K562 (cell line): Measurements from ENCODE around the gene ZNF140. TPM values are rescaled to one million over a fixed set of nuclear protein-coding genes. Genes with fewer than 3 reads are reported as not detected.

ENCODE experiments used
- ATAC-seq: fragments of 200-7000 bp; cut with Tn5 transposase; 3 replicates; pipeline ENCODE4 v1.9.1; 2020; ENCODE audit warnings: moderate library complexity
- BruUV-seq: library from RNA; stranded (reverse); fragments of 400-500 nt; replicated peaks from 2 replicates; lab custom pipeline; 2021; lab: Mats Ljungman, UMichigan
- CTCF ChIA-PET: fragments of 300-600 bp; formaldehyde crosslinking; extraction: SDS; loops from one replicate; lab custom pipeline; 2021; ENCODE audit warnings: low intra/inter-chr PET ratio; lab: Yijun Ruan, JAX
- POLR2A ChIA-PET: fragments of 300-600, 350-650 bp; sonication (Branson Sonifier 250); formaldehyde crosslinking; extraction: SDS; loops from one replicate; lab custom pipeline; 2021; ENCODE audit warnings: antibody characterized with exemption, inconsistent platforms; lab: Yijun Ruan, JAX
- DNase-seq, 4 experiments: peaks; one replicate each; pipeline versions ENCODE4 v3.0.0 to v3.0.0-alpha.2; 2011 to 2018; ENCODE audit warnings: low spot score in 3 of 4, mixed read lengths in 3 of 4; ENCODE audit errors: extremely low read depth in 1 of 4
- FAIRE-seq: peaks from 2 replicates; lab custom pipeline; 2011; peaks lifted over from hg19 to GRCh38; lab: Jason Lieb, UNC
- H2AFZ ChIP-seq: 2 replicates; pipeline ENCODE4 v1.6.0; 2011; ENCODE audit warnings: low read depth, low read length, control low read depth, inconsistent platforms
- H3K27ac ChIP-seq: fragments of 200-600 bp; 3 replicates; pipeline ENCODE4 v1.8.0; 2011; ENCODE audit warnings: low read depth, mild to moderate bottlenecking, control low read depth, inconsistent platforms, low read length, moderate library complexity, mixed read lengths; ENCODE audit errors: extremely low read depth
- H3K27me3 ChIP-seq, 2 experiments: fragments of 300-600 bp in 1 of 2; 2 replicates in 1 of 2; 3 replicates in 1 of 2; pipeline versions ENCODE4 v1.6.0 to v1.8.0; 2011; ENCODE audit warnings: inconsistent platforms in 2 of 2, low read length in 2 of 2, mild to moderate bottlenecking in 1 of 2, mixed read lengths in 1 of 2, moderate library complexity in 1 of 2; ENCODE audit not compliant: control insufficient read depth in 2 of 2, insufficient read depth in 2 of 2
- H3K36me3 ChIP-seq: fragments of 300-600 bp; 3 replicates; pipeline ENCODE4 v1.8.0; 2011; ENCODE audit warnings: mild to moderate bottlenecking, low read length, inconsistent platforms; ENCODE audit not compliant: control insufficient read depth, insufficient read depth
- H3K4me1 ChIP-seq, 2 experiments: fragments of 200-600 bp in 1 of 2; replicated peaks in 1 of 2; 2 replicates in 1 of 2; 3 replicates in 1 of 2; pipeline versions ENCODE4 v1.5.1 to v1.8.0; 2011; ENCODE audit warnings: inconsistent platforms in 2 of 2, low read length in 2 of 2, mild to moderate bottlenecking in 1 of 2, mixed read lengths in 1 of 2, moderate library complexity in 1 of 2; ENCODE audit not compliant: control insufficient read depth in 2 of 2, insufficient read depth in 2 of 2
- H3K4me2 ChIP-seq: 2 replicates; pipeline ENCODE4 v1.6.1; 2011; ENCODE audit warnings: low read length, control low read depth, inconsistent platforms, mixed read lengths; ENCODE audit not compliant: insufficient read depth
- H3K4me3 ChIP-seq: fragments of 200-600 bp; sonication (generic), shearing (Covaris generic); 2 replicates; pipeline ENCODE4 v1.5.1; 2016; ENCODE audit warnings: control low read depth, inconsistent platforms
- H3K79me2 ChIP-seq: fragments of 200-600 bp; 3 replicates; pipeline ENCODE4 v1.8.0; 2011; ENCODE audit warnings: low read length, inconsistent platforms; ENCODE audit not compliant: control insufficient read depth, insufficient read depth
- H3K9ac ChIP-seq, 2 experiments: 2 replicates each; pipeline versions ENCODE4 v1.6.0 to v1.6.1; 2011; ENCODE audit warnings: low read depth in 2 of 2, low read length in 2 of 2, control low read depth in 1 of 2, inconsistent platforms in 1 of 2, mild to moderate bottlenecking in 1 of 2, mixed read lengths in 1 of 2; ENCODE audit not compliant: insufficient read depth in 1 of 2
- H3K9me1 ChIP-seq: one replicate; pipeline ENCODE4 v1.6.0; 2011; ENCODE audit warnings: inconsistent platforms, mild to moderate bottlenecking, low read length, moderate library complexity; ENCODE audit not compliant: control insufficient read depth, insufficient read depth
- H3K9me3 ChIP-seq: replicated peaks from 2 replicates; pipeline ENCODE4 v1.5.1; 2011; ENCODE audit warnings: low read depth, low read length, inconsistent platforms; ENCODE audit not compliant: control insufficient read depth, insufficient read depth
- H4K20me1 ChIP-seq: replicated peaks from 2 replicates; pipeline ENCODE4 v1.6.1; 2011; ENCODE audit warnings: low read length, inconsistent platforms, mixed read lengths; ENCODE audit not compliant: control insufficient read depth, insufficient read depth
- BRD9 ChIP-seq: fragments of 450-650 bp; IDR thresholded peaks from 2 replicates; pipeline ENCODE4 v1.6.1; 2018; ENCODE audit warnings: low read depth; ENCODE audit not compliant: partially characterized antibody
- CAMTA2 ChIP-seq: fragments of 250-450 bp; sonication (Bioruptor Pico); conservative IDR thresholded peaks from 2 replicates; pipeline ENCODE4 v1.5.1; 2022
- L3MBTL2 ChIP-seq: fragments of 450-650 bp; IDR thresholded peaks from 2 replicates; pipeline ENCODE4 v1.6.1; 2016; ENCODE audit warnings: mild to moderate bottlenecking, moderate library complexity
- MYBL2 ChIP-seq, 2 experiments: fragments of 450-650 bp in 1 of 2; sonication (generic) in 1 of 2; formaldehyde crosslinking in 1 of 2; IDR thresholded peaks; 2 replicates each; pipeline versions ENCODE4 v1.6.1 to v1.8.1; 2017 to 2022; ENCODE audit warnings: borderline replicate concordance in 1 of 2, inconsistent platforms in 1 of 2, low read depth in 1 of 2, mild to moderate bottlenecking in 1 of 2, missing genetic modification reagents in 1 of 2, moderate library complexity in 1 of 2
- NBN ChIP-seq: fragments of 450-650 bp; IDR thresholded peaks from 2 replicates; pipeline ENCODE4 v1.6.1; 2016; ENCODE audit warnings: low read depth, mild to moderate bottlenecking
- ZNF212 ChIP-seq: fragments of 450-650 bp; formaldehyde crosslinking; IDR thresholded peaks from 2 replicates; pipeline ENCODE4 v1.4.0; 2020; ENCODE audit warnings: mild to moderate bottlenecking
- ZNF354B ChIP-seq: fragments of 250-450 bp; sonication (Bioruptor Pico); IDR thresholded peaks from 2 replicates; pipeline ENCODE4 v1.4.0; 2020
- ZNF699 ChIP-seq: fragments of 250-450 bp; sonication (Bioruptor Pico); IDR thresholded peaks from 2 replicates; pipeline ENCODE4 v1.8.0; 2021; ENCODE audit warnings: mild to moderate bottlenecking, moderate library complexity; ENCODE audit not compliant: insufficient replicate concordance
- ZNF830 ChIP-seq: fragments of 250-450 bp; sonication (Bioruptor Pico); IDR thresholded peaks from 2 replicates; pipeline ENCODE4 v1.5.0; 2021; ENCODE audit warnings: mild to moderate bottlenecking
- WGBS: fragments of 100-300 bp; shearing (Covaris generic); methylation state at CpG from one replicate; pipeline ENCODE4 v1.1.6; 2016; ENCODE audit warnings: low coverage, mixed read lengths; ENCODE audit not compliant: insufficient coverage; ENCODE audit errors: missing lambda C conversion rate; 5-methylcytosine and 5-hydroxymethylcytosine counted together
- in situ Hi-C: fragments of 300-500 bp; cut with MboI; formaldehyde crosslinking; loops from 4 replicates; pipeline ENCODE4 v1.15.0; 2018; ENCODE audit warnings: inconsistent platforms, mixed read lengths
- intact Hi-C: fragments of 100-400 bp; cut with micrococcal nuclease; formaldehyde crosslinking; loops from 2 replicates; pipeline ENCODE4 v1.14.2; 2022
- polyA plus RNA-seq, 8 experiments: library from polyadenylated mRNA; depleted of rRNA in 4 of 8; stranded (reverse) in 5 of 8; unstranded in 3 of 8; fragments of >200 nt; fragmentation: Nextera tagmentation in 2 of 8; fragmentation: Illumina TruSeq in 1 of 8; extraction: Ambion mirVana in 2 of 8; extraction: Trizol in 1 of 8; gene quantifications; 2 replicates each; pipeline versions ENCODE4 v1.2.1 to v1.2.3, GENCODE V29; 2011 to 2014; ENCODE audit warnings: inconsistent platforms in 1 of 8, missing spikeins in 1 of 8
- total RNA-seq, 7 experiments: library from RNA; depleted of rRNA in 6 of 7; stranded (reverse); fragments of >200 nt in 6 of 7; fragmentation: Illumina TruSeq in 2 of 7; extraction: Trizol in 2 of 7; gene quantifications; 2 replicates each; pipeline versions ENCODE4 v1.2.1 to v1.2.3, GENCODE V29; 2011 to 2021; ENCODE audit warnings: low replicate concordance in 1 of 7
- TF ChIP-seq, protein P1 (sequence below): fragments of 450-650 bp; IDR thresholded peaks from 2 replicates; pipeline ENCODE4 v1.6.1; 2016; ENCODE audit warnings: mild to moderate bottlenecking, moderate library complexity

Gene ZNF140
- total and polyA plus RNA-seq, 9 of the 15 experiments (the other 6 are each of a cell fraction or from before 2014, with no cell fraction given): 1.6 to 10.9 (median 5.3) TPM

- TSS peak; percentile 82 for BruUV-seq
- Histone ChIP-seq H3K4me2 (peak overlapping the region; percentile 99), H3K4me3 (peak overlapping the region; percentile 85), H3K9me1 (no peaks in the 10 kb centered on the region), H3K27ac (peak overlapping the region; percentile 95), H3K36me3 (peaks cover 15% of the 10 kb centered on the region), H3K9ac (peak overlapping the region; percentile 92 to 98), H3K27me3 (no peaks in the 10 kb centered on the region), H3K4me1 (no peaks in the 10 kb centered on the region; a peak in 1 of 5 replicates), H3K79me2 (0 out of 3 replicates have a peak, but pooled peaks cover 4% of the 10 kb centered on the region), H3K9me3 (peaks cover 7% of the 10 kb centered on the region; the same call in 1 of the 2 replicates), H4K20me1 (no peaks in the 10 kb centered on the region), H2AFZ (peak overlapping the region; percentile 97)
- in situ Hi-C loops (no loop called here), intact Hi-C loops (loop anchor here (1.0 kb wide), 1 partner anchor 50 kb away; the partner anchor contains the start of gene ZNF140)
- DNase-seq (peak in 1 of 4 experiments; percentile 14), FAIRE-seq (no peak), ATAC-seq (peak; percentile 7)
- WGBS: 1% methylated on average over 17 of the region's 17 CpGs
- POLR2A ChIA-PET: interaction anchor here (0.8 to 2.4 kb wide), 6 partner anchors 11 to 144 kb away, joined by 3 to 7 read pairs (median 4); partner anchors contain the start of gene ZNF26
- CTCF ChIA-PET: no interaction called here
- no peak for TF ChIP-seq CAMTA2
- peak; percentile 42; the same call in 1 of the 2 replicates for TF ChIP-seq MYBL2 (IDR thresholded peaks at IDR 0.05; ENCODE audit: low read depth)
- no peak for TF ChIP-seq MYBL2 (CRISPR knock-in tag; IDR thresholded peaks at IDR 0.05; ENCODE audit: borderline replicate concordance)
- TF ChIP-seq, protein P1, sequence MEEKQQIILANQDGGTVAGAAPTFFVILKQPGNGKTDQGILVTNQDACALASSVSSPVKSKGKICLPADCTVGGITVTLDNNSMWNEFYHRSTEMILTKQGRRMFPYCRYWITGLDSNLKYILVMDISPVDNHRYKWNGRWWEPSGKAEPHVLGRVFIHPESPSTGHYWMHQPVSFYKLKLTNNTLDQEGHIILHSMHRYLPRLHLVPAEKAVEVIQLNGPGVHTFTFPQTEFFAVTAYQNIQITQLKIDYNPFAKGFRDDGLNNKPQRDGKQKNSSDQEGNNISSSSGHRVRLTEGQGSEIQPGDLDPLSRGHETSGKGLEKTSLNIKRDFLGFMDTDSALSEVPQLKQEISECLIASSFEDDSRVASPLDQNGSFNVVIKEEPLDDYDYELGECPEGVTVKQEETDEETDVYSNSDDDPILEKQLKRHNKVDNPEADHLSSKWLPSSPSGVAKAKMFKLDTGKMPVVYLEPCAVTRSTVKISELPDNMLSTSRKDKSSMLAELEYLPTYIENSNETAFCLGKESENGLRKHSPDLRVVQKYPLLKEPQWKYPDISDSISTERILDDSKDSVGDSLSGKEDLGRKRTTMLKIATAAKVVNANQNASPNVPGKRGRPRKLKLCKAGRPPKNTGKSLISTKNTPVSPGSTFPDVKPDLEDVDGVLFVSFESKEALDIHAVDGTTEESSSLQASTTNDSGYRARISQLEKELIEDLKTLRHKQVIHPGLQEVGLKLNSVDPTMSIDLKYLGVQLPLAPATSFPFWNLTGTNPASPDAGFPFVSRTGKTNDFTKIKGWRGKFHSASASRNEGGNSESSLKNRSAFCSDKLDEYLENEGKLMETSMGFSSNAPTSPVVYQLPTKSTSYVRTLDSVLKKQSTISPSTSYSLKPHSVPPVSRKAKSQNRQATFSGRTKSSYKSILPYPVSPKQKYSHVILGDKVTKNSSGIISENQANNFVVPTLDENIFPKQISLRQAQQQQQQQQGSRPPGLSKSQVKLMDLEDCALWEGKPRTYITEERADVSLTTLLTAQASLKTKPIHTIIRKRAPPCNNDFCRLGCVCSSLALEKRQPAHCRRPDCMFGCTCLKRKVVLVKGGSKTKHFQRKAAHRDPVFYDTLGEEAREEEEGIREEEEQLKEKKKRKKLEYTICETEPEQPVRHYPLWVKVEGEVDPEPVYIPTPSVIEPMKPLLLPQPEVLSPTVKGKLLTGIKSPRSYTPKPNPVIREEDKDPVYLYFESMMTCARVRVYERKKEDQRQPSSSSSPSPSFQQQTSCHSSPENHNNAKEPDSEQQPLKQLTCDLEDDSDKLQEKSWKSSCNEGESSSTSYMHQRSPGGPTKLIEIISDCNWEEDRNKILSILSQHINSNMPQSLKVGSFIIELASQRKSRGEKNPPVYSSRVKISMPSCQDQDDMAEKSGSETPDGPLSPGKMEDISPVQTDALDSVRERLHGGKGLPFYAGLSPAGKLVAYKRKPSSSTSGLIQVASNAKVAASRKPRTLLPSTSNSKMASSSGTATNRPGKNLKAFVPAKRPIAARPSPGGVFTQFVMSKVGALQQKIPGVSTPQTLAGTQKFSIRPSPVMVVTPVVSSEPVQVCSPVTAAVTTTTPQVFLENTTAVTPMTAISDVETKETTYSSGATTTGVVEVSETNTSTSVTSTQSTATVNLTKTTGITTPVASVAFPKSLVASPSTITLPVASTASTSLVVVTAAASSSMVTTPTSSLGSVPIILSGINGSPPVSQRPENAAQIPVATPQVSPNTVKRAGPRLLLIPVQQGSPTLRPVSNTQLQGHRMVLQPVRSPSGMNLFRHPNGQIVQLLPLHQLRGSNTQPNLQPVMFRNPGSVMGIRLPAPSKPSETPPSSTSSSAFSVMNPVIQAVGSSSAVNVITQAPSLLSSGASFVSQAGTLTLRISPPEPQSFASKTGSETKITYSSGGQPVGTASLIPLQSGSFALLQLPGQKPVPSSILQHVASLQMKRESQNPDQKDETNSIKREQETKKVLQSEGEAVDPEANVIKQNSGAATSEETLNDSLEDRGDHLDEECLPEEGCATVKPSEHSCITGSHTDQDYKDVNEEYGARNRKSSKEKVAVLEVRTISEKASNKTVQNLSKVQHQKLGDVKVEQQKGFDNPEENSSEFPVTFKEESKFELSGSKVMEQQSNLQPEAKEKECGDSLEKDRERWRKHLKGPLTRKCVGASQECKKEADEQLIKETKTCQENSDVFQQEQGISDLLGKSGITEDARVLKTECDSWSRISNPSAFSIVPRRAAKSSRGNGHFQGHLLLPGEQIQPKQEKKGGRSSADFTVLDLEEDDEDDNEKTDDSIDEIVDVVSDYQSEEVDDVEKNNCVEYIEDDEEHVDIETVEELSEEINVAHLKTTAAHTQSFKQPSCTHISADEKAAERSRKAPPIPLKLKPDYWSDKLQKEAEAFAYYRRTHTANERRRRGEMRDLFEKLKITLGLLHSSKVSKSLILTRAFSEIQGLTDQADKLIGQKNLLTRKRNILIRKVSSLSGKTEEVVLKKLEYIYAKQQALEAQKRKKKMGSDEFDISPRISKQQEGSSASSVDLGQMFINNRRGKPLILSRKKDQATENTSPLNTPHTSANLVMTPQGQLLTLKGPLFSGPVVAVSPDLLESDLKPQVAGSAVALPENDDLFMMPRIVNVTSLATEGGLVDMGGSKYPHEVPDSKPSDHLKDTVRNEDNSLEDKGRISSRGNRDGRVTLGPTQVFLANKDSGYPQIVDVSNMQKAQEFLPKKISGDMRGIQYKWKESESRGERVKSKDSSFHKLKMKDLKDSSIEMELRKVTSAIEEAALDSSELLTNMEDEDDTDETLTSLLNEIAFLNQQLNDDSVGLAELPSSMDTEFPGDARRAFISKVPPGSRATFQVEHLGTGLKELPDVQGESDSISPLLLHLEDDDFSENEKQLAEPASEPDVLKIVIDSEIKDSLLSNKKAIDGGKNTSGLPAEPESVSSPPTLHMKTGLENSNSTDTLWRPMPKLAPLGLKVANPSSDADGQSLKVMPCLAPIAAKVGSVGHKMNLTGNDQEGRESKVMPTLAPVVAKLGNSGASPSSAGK: peak; percentile 41
- TF ChIP-seq ZNF699: no peak
- TF ChIP-seq L3MBTL2: peak; percentile 71; the same call in 1 of the 2 replicates
- TF ChIP-seq NBN: 0 out of 2 replicates have a peak, but pooled peaks have one; percentile 21
- TF ChIP-seq ZNF212 (CRISPR knock-in tag): no peak
- TF ChIP-seq BRD9: peak; percentile 51
- TF ChIP-seq ZNF354B (CRISPR knock-in tag): no peak
- peak; percentile 90; the same call in 1 of the 2 replicates for TF ChIP-seq ZNF830 (CRISPR knock-in tag)
These were observed 50.0 kb downstream of the ZNF140 start for GRCh38 chr12:133130808-133131128.
